Measurements from ENCODE around the gene ZMIZ1.

Gene ZMIZ1

DNA sequence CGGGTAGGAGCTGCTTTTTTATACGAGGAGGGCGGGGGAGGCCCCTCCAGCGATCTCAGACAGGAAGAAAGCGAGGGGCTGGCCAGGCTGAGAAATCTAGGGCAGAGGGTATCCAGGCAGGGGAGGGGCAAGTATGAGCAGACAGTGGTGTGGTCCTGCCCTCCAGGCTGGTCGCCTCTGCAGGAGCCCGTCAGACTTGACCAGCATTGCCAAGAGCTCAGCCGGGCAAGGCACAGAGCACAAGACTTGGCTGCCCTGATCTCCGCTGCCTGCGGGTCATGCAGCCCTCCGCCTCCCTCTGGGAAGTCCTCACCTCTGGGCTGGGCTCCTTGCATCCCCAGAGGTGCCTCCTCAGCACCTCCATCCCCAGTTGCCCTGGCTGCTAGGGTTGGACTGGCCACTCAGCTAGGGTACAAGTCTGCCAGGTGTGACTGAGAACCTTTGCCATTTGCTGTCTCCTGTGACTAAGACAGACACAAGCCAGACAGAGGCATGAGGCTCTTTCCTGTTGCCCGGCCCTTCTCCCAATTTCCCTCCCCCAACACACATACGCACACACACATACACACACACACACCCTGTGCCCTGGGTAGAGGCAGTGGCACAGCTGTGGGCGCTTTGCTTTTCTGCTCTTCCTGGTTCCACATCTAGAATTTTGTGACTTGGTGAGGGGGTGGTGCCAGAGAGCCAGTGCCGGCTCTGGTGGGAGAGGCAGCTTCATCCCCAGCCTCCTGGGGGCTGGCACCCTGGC lies 219.4 kb downstream of the ZMIZ1 start:
- Histone ChIP-seq H3K9ac (ENCODE audit: low read depth, low read length, poor library complexity, severe bottlenecking) (no peak overlapping the region), H2AFZ (ENCODE audit: low read length) (no peak overlapping the region), H3K4me3 (ENCODE audit: low read length, poor library complexity, severe bottlenecking) (no peak overlapping the region), H3K79me2 (ENCODE audit: insufficient read depth, low read length) (peaks cover under 1% of the 10 kb centered on the region; the same call in 1 of the 2 replicates), H3F3A (ENCODE audit: low read depth) (no peaks in the 10 kb centered on the region), H4K20me1 (ENCODE audit: insufficient read depth, low read length, poor library complexity, severe bottlenecking) (peaks cover 1% of the 10 kb centered on the region), H3K36me3 (ENCODE audit: insufficient read depth, low read length) (peaks cover 86% of the 10 kb centered on the region; the same call in 1 of the 2 replicates), H3K4me2 (ENCODE audit: low read depth, low read length, poor library complexity, severe bottlenecking) (no peak overlapping the region), H3K4me1 (ENCODE audit: insufficient read depth, low read length, poor library complexity, severe bottlenecking) (peaks cover 43% of the 10 kb centered on the region), H3K9me3 (ENCODE audit: insufficient read depth, low read depth, low read length) (no peaks in the 10 kb centered on the region), H3K27me3 (ENCODE audit: insufficient read depth, low read length, poor library complexity, severe bottlenecking) (no peaks in the 10 kb centered on the region), H3K9me2 (replicated peaks; ENCODE audit: low read depth, low read length) (no peaks in the 10 kb centered on the region)
- no peak for TF ChIP-seq EZH2phosphoT487 (IDR thresholded peaks at IDR 0.05; ENCODE audit: borderline replicate concordance)
- TF ChIP-seq, protein P1, sequence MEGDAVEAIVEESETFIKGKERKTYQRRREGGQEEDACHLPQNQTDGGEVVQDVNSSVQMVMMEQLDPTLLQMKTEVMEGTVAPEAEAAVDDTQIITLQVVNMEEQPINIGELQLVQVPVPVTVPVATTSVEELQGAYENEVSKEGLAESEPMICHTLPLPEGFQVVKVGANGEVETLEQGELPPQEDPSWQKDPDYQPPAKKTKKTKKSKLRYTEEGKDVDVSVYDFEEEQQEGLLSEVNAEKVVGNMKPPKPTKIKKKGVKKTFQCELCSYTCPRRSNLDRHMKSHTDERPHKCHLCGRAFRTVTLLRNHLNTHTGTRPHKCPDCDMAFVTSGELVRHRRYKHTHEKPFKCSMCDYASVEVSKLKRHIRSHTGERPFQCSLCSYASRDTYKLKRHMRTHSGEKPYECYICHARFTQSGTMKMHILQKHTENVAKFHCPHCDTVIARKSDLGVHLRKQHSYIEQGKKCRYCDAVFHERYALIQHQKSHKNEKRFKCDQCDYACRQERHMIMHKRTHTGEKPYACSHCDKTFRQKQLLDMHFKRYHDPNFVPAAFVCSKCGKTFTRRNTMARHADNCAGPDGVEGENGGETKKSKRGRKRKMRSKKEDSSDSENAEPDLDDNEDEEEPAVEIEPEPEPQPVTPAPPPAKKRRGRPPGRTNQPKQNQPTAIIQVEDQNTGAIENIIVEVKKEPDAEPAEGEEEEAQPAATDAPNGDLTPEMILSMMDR (conservative IDR thresholded peaks at IDR 0.05; ENCODE audit: low read length) = no peak

- H3K9me3 ChIP-seq (ENCODE audit: insufficient read depth, low read depth, low read length) = no peaks in the 10 kb centered on the region
- H3F3A ChIP-seq (ENCODE audit: low read depth) = no peaks in the 10 kb centered on the region
- TF ChIP-seq, protein P1 (conservative IDR thresholded peaks at IDR 0.05; ENCODE audit: low read length) = no peak
- no peak for TF ChIP-seq EZH2phosphoT487 (IDR thresholded peaks at IDR 0.05; ENCODE audit: borderline replicate concordance)
- peaks cover 87% of the 10 kb centered on the region; the same call in 1 of the 2 replicates for H3K36me3 ChIP-seq (ENCODE audit: insufficient read depth, low read length)
- no peak overlapping the region for H3K4me3 ChIP-seq (ENCODE audit: low read length, poor library complexity, severe bottlenecking)
- H3K9me2 ChIP-seq (replicated peaks; ENCODE audit: low read depth, low read length) = no peaks in the 10 kb centered on the region
- H3K9ac ChIP-seq (ENCODE audit: low read depth, low read length, poor library complexity, severe bottlenecking) = no peak overlapping the region
- H2AFZ ChIP-seq (ENCODE audit: low read length) = no peak overlapping the region
- no peaks in the 10 kb centered on the region for H3K79me2 ChIP-seq (ENCODE audit: insufficient read depth, low read length)
- no peaks in the 10 kb centered on the region for H3K27me3 ChIP-seq (ENCODE audit: insufficient read depth, low read length, poor library complexity, severe bottlenecking)
- peaks cover 4% of the 10 kb centered on the region for H4K20me1 ChIP-seq (ENCODE audit: insufficient read depth, low read length, poor library complexity, severe bottlenecking)
- no peak overlapping the region for H3K4me2 ChIP-seq (ENCODE audit: low read depth, low read length, poor library complexity, severe bottlenecking)
- H3K4me1 ChIP-seq (ENCODE audit: insufficient read depth, low read length, poor library complexity, severe bottlenecking) = peaks cover 28% of the 10 kb centered on the region
Measured at GRCh38 chr10:79289801-79290200, 221.0 kb downstream of the ZMIZ1 start.

DNA sequence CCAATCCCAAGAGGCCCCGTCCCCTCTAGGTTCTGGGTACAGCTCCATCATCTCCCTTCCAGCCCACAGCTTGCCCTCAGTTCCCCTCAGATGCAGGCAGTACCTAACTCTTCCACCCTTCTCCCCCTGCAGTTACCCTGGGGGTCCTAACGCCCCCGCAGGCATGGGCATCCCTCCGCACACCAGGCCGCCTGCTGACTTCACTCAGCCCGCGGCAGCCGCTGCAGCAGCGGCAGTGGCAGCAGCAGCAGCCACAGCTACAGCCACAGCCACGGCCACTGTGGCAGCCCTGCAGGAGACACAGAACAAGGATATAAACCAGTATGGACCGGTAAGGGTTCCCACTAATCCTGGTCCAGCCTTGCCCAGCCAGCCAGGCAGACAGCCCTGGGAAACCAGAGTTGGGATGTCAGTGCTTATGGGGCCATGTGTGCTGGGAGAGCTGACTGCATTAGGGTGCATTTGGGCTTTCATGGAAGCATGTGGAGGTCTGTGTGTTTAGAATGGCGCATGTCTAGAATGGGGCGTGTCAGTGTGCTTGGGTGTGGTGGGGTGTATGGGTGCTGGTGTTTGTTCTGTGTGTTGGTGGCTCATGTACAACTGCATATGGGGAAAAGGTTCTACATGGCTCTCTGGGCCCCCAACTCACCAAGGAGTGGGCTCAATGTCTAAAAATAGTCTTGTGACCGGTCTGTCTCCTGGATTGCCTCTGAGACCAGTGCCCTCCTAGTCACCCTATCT lies 223.4 kb downstream of the ZMIZ1 start:
- Histone ChIP-seq H3K9me3 (ENCODE audit: insufficient read depth, low read depth, low read length) (no peaks in the 10 kb centered on the region), H4K20me1 (ENCODE audit: insufficient read depth, low read length, poor library complexity, severe bottlenecking) (peaks cover 4% of the 10 kb centered on the region), H3K4me1 (ENCODE audit: insufficient read depth, low read length, poor library complexity, severe bottlenecking) (peaks cover 7% of the 10 kb centered on the region), H3F3A (ENCODE audit: low read depth) (no peaks in the 10 kb centered on the region), H3K36me3 (ENCODE audit: insufficient read depth, low read length) (peaks cover 97% of the 10 kb centered on the region; the same call in 1 of the 2 replicates), H2AFZ (ENCODE audit: low read length) (no peak overlapping the region), H3K9me2 (replicated peaks; ENCODE audit: low read depth, low read length) (no peaks in the 10 kb centered on the region), H3K79me2 (ENCODE audit: insufficient read depth, low read length) (no peaks in the 10 kb centered on the region), H3K9ac (ENCODE audit: low read depth, low read length, poor library complexity, severe bottlenecking) (no peak overlapping the region), H3K4me3 (ENCODE audit: low read length, poor library complexity, severe bottlenecking) (no peak overlapping the region), H3K4me2 (ENCODE audit: low read depth, low read length, poor library complexity, severe bottlenecking) (no peak overlapping the region), H3K27me3 (ENCODE audit: insufficient read depth, low read length, poor library complexity, severe bottlenecking) (no peaks in the 10 kb centered on the region)
- TF ChIP-seq EZH2phosphoT487 (IDR thresholded peaks at IDR 0.05; ENCODE audit: borderline replicate concordance) = no peak
- TF ChIP-seq, protein P1 (conservative IDR thresholded peaks at IDR 0.05; ENCODE audit: low read length) = no peak

Measured in Loucy (cell line).